ENCODE measurements around the gene TREM1.
"Not testable (repeated sequence)": the region's sequence is repeated elsewhere in the genome, so short reads cannot be mapped to it uniquely, and the experiment has no call there.

Gene TREM1

GRCh38 chr6:41302638-41303037 lies 16.2 kb upstream of the TREM1 start:
- Histone ChIP-seq H4K8ac (ENCODE audit: low read depth, low read length) (no peak overlapping the region), H2AFZ (ENCODE audit: insufficient read depth, low read length, poor library complexity) (no peak overlapping the region), H4K91ac (ENCODE audit: low read depth, low read length) (no peak overlapping the region), H2AK5ac (ENCODE audit: low read length) (no peak overlapping the region), H3K4me3 (ENCODE audit: low read depth, low read length) (no peak overlapping the region), H3K36me3 (ENCODE audit: control insufficient read depth in 1 of 2, insufficient read depth in 2 of 2, low read length in 2 of 2) (no peaks in the 10 kb centered on the region), H3K18ac (ENCODE audit: low read length) (no peak overlapping the region), H3K23ac (ENCODE audit: low read length) (no peak overlapping the region), H3K14ac (ENCODE audit: low read length) (no peak overlapping the region), H3K9me3 (ENCODE audit: insufficient read depth, low read depth, low read length) (peaks cover 2% of the 10 kb centered on the region), H2BK5ac (ENCODE audit: low read depth, low read length, poor library complexity) (no peak overlapping the region), H2BK12ac (ENCODE audit: low read length) (no peak overlapping the region), H3K4ac (ENCODE audit: low read depth, low read length) (no peak overlapping the region), H3K79me2 (ENCODE audit: control insufficient read depth, insufficient read depth, low read length, poor library complexity) (no peaks in the 10 kb centered on the region), H4K12ac (ENCODE audit: low read depth, low read length) (no peak overlapping the region), H3K27ac (ENCODE audit: low read depth, low read length) (no peak overlapping the region), H3K4me2 (ENCODE audit: low read length) (no peak overlapping the region), H2BK120ac (ENCODE audit: insufficient read depth, low read length, poor library complexity) (no peak overlapping the region), H3K79me1 (ENCODE audit: low read length) (no peaks in the 10 kb centered on the region), H3K4me1 (ENCODE audit: control insufficient read depth in 1 of 2, insufficient read depth in 2 of 2, low read length in 2 of 2) (no peaks in the 10 kb centered on the region), H3K27me3 (ENCODE audit: insufficient read depth, low read length) (no peaks in the 10 kb centered on the region), H3K9ac (ENCODE audit: low read length) (no peak overlapping the region)
- no peak for DNase-seq
- WGBS (ENCODE audit: extremely low coverage, insufficient coverage, insufficient read length) = no CpG with 5 or more reads among the region's 5 CpGs

GRCh38 chr6:41298785-41299502 lies 12.5 kb upstream of the TREM1 start:
- Histone ChIP-seq H3K36me3 (ENCODE audit: control insufficient read depth in 1 of 2, insufficient read depth in 2 of 2, low read length in 2 of 2) (no peaks in the 10 kb centered on the region), H3K4me2 (ENCODE audit: low read length) (no peak overlapping the region), H2BK12ac (ENCODE audit: low read length) (no peak overlapping the region), H3K79me1 (ENCODE audit: low read length) (no peaks in the 10 kb centered on the region), H4K91ac (ENCODE audit: low read depth, low read length) (no peak overlapping the region), H2BK5ac (ENCODE audit: low read depth, low read length, poor library complexity) (no peak overlapping the region), H3K79me2 (ENCODE audit: control insufficient read depth, insufficient read depth, low read length, poor library complexity) (no peaks in the 10 kb centered on the region), H4K12ac (ENCODE audit: low read depth, low read length) (no peak overlapping the region), H3K4ac (ENCODE audit: low read depth, low read length) (no peak overlapping the region), H2AFZ (ENCODE audit: insufficient read depth, low read length, poor library complexity) (no peak overlapping the region), H3K9ac (ENCODE audit: low read length) (no peak overlapping the region), H4K8ac (ENCODE audit: low read depth, low read length) (no peak overlapping the region), H3K27ac (ENCODE audit: low read depth, low read length) (no peak overlapping the region), H3K14ac (ENCODE audit: low read length) (no peak overlapping the region), H3K27me3 (ENCODE audit: insufficient read depth, low read length) (no peaks in the 10 kb centered on the region), H3K4me3 (ENCODE audit: low read depth, low read length) (no peak overlapping the region), H2AK5ac (ENCODE audit: low read length) (no peak overlapping the region), H2BK120ac (ENCODE audit: insufficient read depth, low read length, poor library complexity) (no peak overlapping the region), H3K23ac (ENCODE audit: low read length) (no peak overlapping the region), H3K9me3 (ENCODE audit: insufficient read depth, low read depth, low read length) (peaks cover 2% of the 10 kb centered on the region), H3K18ac (ENCODE audit: low read length) (no peak overlapping the region), H3K4me1 (ENCODE audit: control insufficient read depth in 1 of 2, insufficient read depth in 2 of 2, low read length in 2 of 2) (no peaks in the 10 kb centered on the region)
- WGBS (ENCODE audit: extremely low coverage, insufficient coverage, insufficient read length) = no CpG with 5 or more reads among the region's 3 CpGs
- DNase-seq = no peak

GRCh38 chr6:41297248-41297647 lies 10.8 kb upstream of the TREM1 start:
- H3K9ac ChIP-seq (ENCODE audit: low read length); H3K23ac ChIP-seq (ENCODE audit: low read length); H2AK5ac ChIP-seq (ENCODE audit: low read length); H3K36me3 ChIP-seq (ENCODE audit: control insufficient read depth in 1 of 2, insufficient read depth in 2 of 2, low read length in 2 of 2); H3K4me2 ChIP-seq (ENCODE audit: low read length); H3K4me3 ChIP-seq (ENCODE audit: low read depth, low read length); H3K27me3 ChIP-seq (ENCODE audit: insufficient read depth, low read length); H2BK12ac ChIP-seq (ENCODE audit: low read length); H4K8ac ChIP-seq (ENCODE audit: low read depth, low read length); H2BK120ac ChIP-seq (ENCODE audit: insufficient read depth, low read length, poor library complexity); H2AFZ ChIP-seq (ENCODE audit: insufficient read depth, low read length, poor library complexity); H2BK5ac ChIP-seq (ENCODE audit: low read depth, low read length, poor library complexity); H4K12ac ChIP-seq (ENCODE audit: low read depth, low read length); H3K4me1 ChIP-seq (ENCODE audit: control insufficient read depth in 1 of 2, insufficient read depth in 2 of 2, low read length in 2 of 2); H3K18ac ChIP-seq (ENCODE audit: low read length); H3K4ac ChIP-seq (ENCODE audit: low read depth, low read length); H3K79me1 ChIP-seq (ENCODE audit: low read length); H3K14ac ChIP-seq (ENCODE audit: low read length); H3K79me2 ChIP-seq (ENCODE audit: control insufficient read depth, insufficient read depth, low read length, poor library complexity); H4K91ac ChIP-seq (ENCODE audit: low read depth, low read length); H3K9me3 ChIP-seq (ENCODE audit: insufficient read depth, low read depth, low read length): not testable (repeated sequence)
- DNase-seq = peak; percentile 45 to 69
- peak overlapping the region; percentile 34 for H3K27ac ChIP-seq (ENCODE audit: low read depth, low read length)
- no CpG with 5 or more reads among the region's 5 CpGs for WGBS (ENCODE audit: extremely low coverage, insufficient coverage, insufficient read length)

- H2AFZ ChIP-seq (ENCODE audit: insufficient read depth, low read length, poor library complexity) = no peak overlapping the region
- no peak overlapping the region for H2AK5ac ChIP-seq (ENCODE audit: low read length)
- no peak overlapping the region for H2BK5ac ChIP-seq (ENCODE audit: low read depth, low read length, poor library complexity)
- no peak overlapping the region for H3K4ac ChIP-seq (ENCODE audit: low read depth, low read length)
- no peak for DNase-seq
- H2BK120ac ChIP-seq (ENCODE audit: insufficient read depth, low read length, poor library complexity) = no peak overlapping the region
- H3K14ac ChIP-seq (ENCODE audit: low read length) = no peak overlapping the region
- no peaks in the 10 kb centered on the region for H3K79me1 ChIP-seq (ENCODE audit: low read length)
- H3K23ac ChIP-seq (ENCODE audit: low read length) = no peak overlapping the region
- no peaks in the 10 kb centered on the region for H3K27me3 ChIP-seq (ENCODE audit: insufficient read depth, low read length)
- H4K91ac ChIP-seq (ENCODE audit: low read depth, low read length) = no peak overlapping the region
- no peak overlapping the region for H3K27ac ChIP-seq (ENCODE audit: low read depth, low read length)
- no peak overlapping the region for H3K4me2 ChIP-seq (ENCODE audit: low read length)
- no peak overlapping the region for H4K8ac ChIP-seq (ENCODE audit: low read depth, low read length)
- peaks cover 0 to 2% of the 10 kb centered on the region in 2 experiments for H3K4me1 ChIP-seq (ENCODE audit: control insufficient read depth in 1 of 2, insufficient read depth in 2 of 2, low read length in 2 of 2)
- no peak overlapping the region for H2BK12ac ChIP-seq (ENCODE audit: low read length)
- no peak overlapping the region for H3K18ac ChIP-seq (ENCODE audit: low read length)
- H3K9ac ChIP-seq (ENCODE audit: low read length) = no peak overlapping the region
- WGBS (ENCODE audit: extremely low coverage, insufficient coverage, insufficient read length) = no CpG with 5 or more reads among the region's 3 CpGs
- no peaks in the 10 kb centered on the region for H3K79me2 ChIP-seq (ENCODE audit: control insufficient read depth, insufficient read depth, low read length, poor library complexity)
- no peak overlapping the region for H4K12ac ChIP-seq (ENCODE audit: low read depth, low read length)
- no peaks in the 10 kb centered on the region for H3K36me3 ChIP-seq (ENCODE audit: control insufficient read depth in 1 of 2, insufficient read depth in 2 of 2, low read length in 2 of 2)
- peaks cover 2% of the 10 kb centered on the region for H3K9me3 ChIP-seq (ENCODE audit: insufficient read depth, low read depth, low read length)
- no peak overlapping the region for H3K4me3 ChIP-seq (ENCODE audit: low read depth, low read length)
These were observed 7.9 kb upstream of the TREM1 start for GRCh38 chr6:41294214-41294872.

All from trophoblast cell (in vitro differentiated cells and primary cell).